DOHH2 (cell line): ENCODE data around the gene FXN.

Experiments used
- H3F3A ChIP-seq: fragments of 200-600 bp; sonication (generic), shearing (Covaris generic); 2 replicates; pipeline ENCODE4 v1.6.0; 2016; ENCODE audit warnings: antibody characterized with exemption, mild to moderate bottlenecking; ENCODE audit not compliant: control insufficient read depth, insufficient read depth
- H3K27ac ChIP-seq: fragments of 200-600 bp; sonication (generic); 2 replicates; pipeline ENCODE4 v1.5.1; 2014; ENCODE audit warnings: low read depth, mild to moderate bottlenecking, low read length, moderate library complexity
- H3K27me3 ChIP-seq: fragments of 200-600 bp; sonication (generic); 2 replicates; pipeline ENCODE4 v1.6.1; 2014; ENCODE audit warnings: mild to moderate bottlenecking, low read length, mixed read lengths; ENCODE audit not compliant: control insufficient read depth
- H3K36me3 ChIP-seq: fragments of 200-600 bp; sonication (generic); 2 replicates; pipeline ENCODE4 v1.6.1; 2014; ENCODE audit warnings: mild to moderate bottlenecking, low read length, moderate library complexity, mixed read lengths; ENCODE audit not compliant: control insufficient read depth
- H3K4me1 ChIP-seq: fragments of 200-600 bp; sonication (generic); 2 replicates; pipeline ENCODE4 v1.6.1; 2014; ENCODE audit warnings: mild to moderate bottlenecking, low read length, mixed read lengths; ENCODE audit not compliant: control insufficient read depth
- H3K4me2 ChIP-seq: fragments of 200-600 bp; sonication (generic); 2 replicates; pipeline ENCODE4 v1.6.0; 2014; ENCODE audit warnings: mild to moderate bottlenecking, low read length, moderate library complexity
- H3K4me3 ChIP-seq: fragments of 200-600 bp; sonication (generic); 2 replicates; pipeline ENCODE4 v1.5.1; 2014; ENCODE audit warnings: mild to moderate bottlenecking, low read length, mixed read lengths
- H3K79me2 ChIP-seq: fragments of 200-600 bp; sonication (generic); 2 replicates; pipeline ENCODE4 v1.6.1; 2014; ENCODE audit warnings: mild to moderate bottlenecking, low read length, mixed read lengths; ENCODE audit not compliant: control insufficient read depth
- H3K9me2 ChIP-seq: fragments of 200-600 bp; sonication (generic); replicated peaks from 2 replicates; pipeline ENCODE4 v1.6.1; 2014; ENCODE audit warnings: mild to moderate bottlenecking, low read length, mixed read lengths; ENCODE audit not compliant: control insufficient read depth
- H3K9me3 ChIP-seq: fragments of 200-600 bp; sonication (generic); 2 replicates; pipeline ENCODE4 v1.6.1; 2014; ENCODE audit warnings: antibody characterized with exemption, low read length, mixed read lengths; ENCODE audit not compliant: control insufficient read depth, insufficient read depth
- H4K20me1 ChIP-seq: fragments of 200-600 bp; sonication (generic); 2 replicates; pipeline ENCODE4 v1.6.0; 2014; ENCODE audit warnings: low read depth, mild to moderate bottlenecking, antibody characterized with exemption, low read length, moderate library complexity; ENCODE audit not compliant: control insufficient read depth, insufficient read depth
- EZH2phosphoT487 ChIP-seq: fragments of 200-600 bp; sonication (generic); IDR thresholded peaks from 2 replicates; pipeline ENCODE4 v1.6.1; 2017; ENCODE audit warnings: borderline replicate concordance, mild to moderate bottlenecking, antibody characterized with exemption, low read length, moderate library complexity, mixed read lengths
- TF ChIP-seq, protein P1 (sequence below): fragments of 200-600 bp; sonication (generic); IDR thresholded peaks from one replicate; pipeline ENCODE4 v1.5.1; 2014; ENCODE audit warnings: antibody characterized with exemption, mild to moderate bottlenecking, low read depth, low read length; ENCODE audit not compliant: poor library complexity, severe bottlenecking

FXN gene

DNA sequence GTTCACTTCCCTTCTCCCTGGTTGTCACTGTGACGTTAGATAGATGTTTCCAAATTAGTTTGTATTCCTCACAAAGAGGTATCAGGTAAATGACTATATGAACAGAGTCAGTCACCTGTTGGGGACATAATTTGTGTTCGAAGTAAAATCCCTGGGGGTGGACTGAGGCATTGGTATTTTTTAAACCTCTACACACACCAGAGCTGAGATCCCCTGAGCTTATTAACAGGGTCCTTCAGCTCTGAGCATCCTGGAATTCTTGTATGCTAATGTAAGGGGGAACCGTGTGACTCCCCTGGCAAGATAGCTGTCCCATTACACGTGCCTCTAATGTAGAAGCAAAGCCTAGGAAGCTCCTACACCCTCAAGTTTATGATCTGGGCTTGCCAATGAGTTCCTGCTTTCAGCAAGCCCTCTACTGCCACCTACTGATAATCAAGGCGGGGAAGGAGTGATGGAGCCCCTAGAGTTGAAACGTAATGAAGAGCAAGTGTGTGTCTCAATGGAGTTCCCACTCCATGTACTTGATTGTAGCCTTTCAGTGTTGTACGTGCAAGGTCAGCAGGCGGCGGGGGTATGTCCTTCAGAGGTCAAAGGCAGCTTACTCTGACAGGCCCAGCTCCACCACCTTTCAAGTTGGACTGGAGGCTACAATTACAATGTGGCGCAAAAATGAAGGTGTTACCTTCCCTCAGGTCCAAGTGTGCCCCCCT, 36.0 kb upstream of the FXN start:
- Histone ChIP-seq H3K4me1 (peaks cover 20% of the 10 kb centered on the region), H3K4me3 (no peak overlapping the region), H3K27ac (no peak overlapping the region), H3K36me3 (no peaks in the 10 kb centered on the region), H4K20me1 (no peaks in the 10 kb centered on the region), H3K9me2 (no peaks in the 10 kb centered on the region), H3F3A (no peaks in the 10 kb centered on the region), H3K9me3 (no peaks in the 10 kb centered on the region), H3K79me2 (no peaks in the 10 kb centered on the region), H3K27me3 (peaks cover 8% of the 10 kb centered on the region), H3K4me2 (peak overlapping the region; percentile 3; the same call in 1 of the 2 replicates)
- TF ChIP-seq EZH2phosphoT487 = no peak
- TF ChIP-seq, protein P1, sequence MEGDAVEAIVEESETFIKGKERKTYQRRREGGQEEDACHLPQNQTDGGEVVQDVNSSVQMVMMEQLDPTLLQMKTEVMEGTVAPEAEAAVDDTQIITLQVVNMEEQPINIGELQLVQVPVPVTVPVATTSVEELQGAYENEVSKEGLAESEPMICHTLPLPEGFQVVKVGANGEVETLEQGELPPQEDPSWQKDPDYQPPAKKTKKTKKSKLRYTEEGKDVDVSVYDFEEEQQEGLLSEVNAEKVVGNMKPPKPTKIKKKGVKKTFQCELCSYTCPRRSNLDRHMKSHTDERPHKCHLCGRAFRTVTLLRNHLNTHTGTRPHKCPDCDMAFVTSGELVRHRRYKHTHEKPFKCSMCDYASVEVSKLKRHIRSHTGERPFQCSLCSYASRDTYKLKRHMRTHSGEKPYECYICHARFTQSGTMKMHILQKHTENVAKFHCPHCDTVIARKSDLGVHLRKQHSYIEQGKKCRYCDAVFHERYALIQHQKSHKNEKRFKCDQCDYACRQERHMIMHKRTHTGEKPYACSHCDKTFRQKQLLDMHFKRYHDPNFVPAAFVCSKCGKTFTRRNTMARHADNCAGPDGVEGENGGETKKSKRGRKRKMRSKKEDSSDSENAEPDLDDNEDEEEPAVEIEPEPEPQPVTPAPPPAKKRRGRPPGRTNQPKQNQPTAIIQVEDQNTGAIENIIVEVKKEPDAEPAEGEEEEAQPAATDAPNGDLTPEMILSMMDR = peak; percentile 94

DNA sequence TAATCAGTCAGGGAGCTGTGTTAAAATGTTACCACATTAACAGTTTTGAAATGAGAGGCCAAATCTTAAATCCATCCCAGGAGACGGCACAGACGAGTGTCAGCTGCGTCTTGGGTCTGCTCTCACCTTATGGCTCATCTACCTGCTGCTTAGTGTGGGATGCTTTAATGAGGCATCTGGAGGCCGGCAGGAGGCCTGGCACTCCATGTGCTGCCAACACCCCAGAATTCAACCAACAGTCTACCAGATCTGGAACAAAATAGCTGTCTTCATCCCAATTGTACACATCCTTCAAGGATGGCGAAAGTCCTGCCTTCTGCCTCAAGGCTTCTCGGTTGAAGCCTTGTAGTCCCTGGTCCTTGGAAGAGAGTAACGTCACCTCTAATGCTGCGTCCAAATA, 33.6 kb upstream of the FXN start:
- H3F3A ChIP-seq = no peaks in the 10 kb centered on the region
- H3K27ac ChIP-seq = no peak overlapping the region
- peaks cover 9% of the 10 kb centered on the region for H3K27me3 ChIP-seq
- H4K20me1 ChIP-seq = no peaks in the 10 kb centered on the region
- H3K4me3 ChIP-seq = no peak overlapping the region
- TF ChIP-seq, protein P1 = no peak
- no peak for TF ChIP-seq EZH2phosphoT487
- no peaks in the 10 kb centered on the region for H3K36me3 ChIP-seq
- H3K4me1 ChIP-seq = peaks cover 10% of the 10 kb centered on the region
- no peak overlapping the region for H3K4me2 ChIP-seq
- no peaks in the 10 kb centered on the region for H3K9me2 ChIP-seq
- no peaks in the 10 kb centered on the region for H3K9me3 ChIP-seq
- no peaks in the 10 kb centered on the region for H3K79me2 ChIP-seq

DNA sequence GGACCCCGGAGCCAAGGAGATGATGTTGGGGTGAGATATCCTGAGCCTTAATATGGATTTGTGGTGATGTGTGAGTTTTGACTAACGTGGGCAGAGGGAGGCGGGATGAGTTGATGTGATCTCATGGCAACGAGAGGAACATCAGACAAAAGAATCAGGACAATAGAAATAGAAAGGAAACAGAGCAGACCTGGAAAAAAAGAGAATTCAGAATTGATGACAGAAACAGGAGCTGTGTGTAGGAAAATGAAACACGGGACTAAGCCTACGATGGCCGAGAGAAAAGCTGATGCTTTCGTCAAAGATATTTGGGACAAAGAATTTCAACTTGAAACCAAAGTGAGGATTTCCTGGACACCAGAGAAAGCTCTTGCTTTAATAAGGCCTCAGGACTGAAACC, 32.5 kb upstream of the FXN start:
- Histone ChIP-seq H3K27ac (no peak overlapping the region), H3K79me2 (no peaks in the 10 kb centered on the region), H3K9me2 (no peaks in the 10 kb centered on the region), H3K36me3 (no peaks in the 10 kb centered on the region), H3K27me3 (peaks cover 10% of the 10 kb centered on the region), H3K4me2 (no peak overlapping the region), H3K4me1 (peaks cover 10% of the 10 kb centered on the region), H3K4me3 (no peak overlapping the region), H3F3A (no peaks in the 10 kb centered on the region), H3K9me3 (no peaks in the 10 kb centered on the region), H4K20me1 (no peaks in the 10 kb centered on the region)
- TF ChIP-seq, protein P1 = no peak
- TF ChIP-seq EZH2phosphoT487 = no peak
